NK-92 treated with Interleukin-12 subunit alpha and Interleukin-12 subunit beta, amount 100 ng/mL, for 24 hours (cell line): ENCODE measurements around the gene FAM90A1.
"Not testable (repeated sequence)": the region's sequence is repeated elsewhere in the genome, so short reads cannot be mapped to it uniquely, and the experiment has no call there.

ENCODE experiments used
- DNase-seq: peaks from one replicate; lab custom pipeline; 2025; lab: John Stamatoyannopoulos, UW

Gene FAM90A1

DNA sequence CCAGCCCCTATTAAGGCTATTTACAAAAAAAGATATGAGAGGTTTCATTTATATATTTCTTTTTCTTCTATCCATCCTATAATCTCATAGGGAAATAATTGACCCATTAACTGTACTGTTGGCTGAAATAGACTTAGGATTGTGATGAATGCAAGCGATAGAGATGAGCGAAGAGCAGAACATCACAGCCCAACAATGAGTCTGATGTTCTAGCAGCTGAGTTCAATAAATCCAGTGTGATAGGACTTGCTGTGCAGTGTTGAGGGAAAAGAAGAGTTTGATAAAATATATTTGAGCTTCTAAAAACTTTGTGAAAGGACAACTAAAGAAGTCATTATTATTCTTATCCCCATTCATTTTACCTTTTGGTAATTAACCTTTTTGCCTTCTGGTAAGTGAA, 54.5 kb downstream of the FAM90A1 start:
- DNase-seq = not testable (repeated sequence)
